Naive thymus-derived CD4-positive, alpha-beta T cell (primary cell): ENCODE results near the gene RDH13. TPM values are rescaled to one million over a fixed set of nuclear protein-coding genes. Genes with fewer than 3 reads are reported as not detected.

Experiments used
- ATAC-seq: fragments of 150-1000 bp; cut with Tn5 transposase; 2 replicates; pipeline ENCODE4 v1.10.0; 2021; ENCODE audit warnings: mild to moderate bottlenecking, moderate library complexity
- CTCF ChIA-PET: fragments of 350-600 bp; sonication (Branson Sonifier 250); formaldehyde crosslinking; loops from one replicate; lab custom pipeline; 2021; ENCODE audit warnings: antibody characterized with exemption; lab: Charles Lee
- POLR2A ChIA-PET: fragments of 350-600 bp; sonication (Branson Sonifier 250); formaldehyde crosslinking; loops from one replicate; lab custom pipeline; 2021; ENCODE audit warnings: antibody characterized with exemption, inconsistent platforms; lab: Charles Lee
- DNase-seq, 9 donors: peaks; one replicate each; pipeline versions ENCODE4 v3.0.0 to v3.0.0-alpha.2; 2020 to 2022; ENCODE audit warnings: mixed read lengths in 1 of 9
- H3K27ac ChIP-seq: one replicate; pipeline ENCODE4 v1.7.0; 2013; ENCODE audit warnings: mild to moderate bottlenecking, low read depth, low read length, moderate library complexity
- H3K27me3 ChIP-seq, 2 donors: one replicate each; pipeline ENCODE4 v1.7.0; 2013; ENCODE audit warnings: low read length in 2 of 2, mild to moderate bottlenecking in 2 of 2, moderate library complexity in 2 of 2; ENCODE audit not compliant: control insufficient read depth in 2 of 2, insufficient read depth in 2 of 2
- H3K36me3 ChIP-seq, 3 experiments: 1 replicate in 2 of 3; 2 replicates in 1 of 3; pipeline ENCODE4 v1.7.0; 2013; ENCODE audit warnings: low read length in 3 of 3, mild to moderate bottlenecking in 3 of 3, moderate library complexity in 1 of 3; ENCODE audit not compliant: insufficient read depth in 3 of 3, control insufficient read depth in 2 of 3
- H3K4me1 ChIP-seq, 2 donors: one replicate each; pipeline ENCODE4 v1.7.0; 2013; ENCODE audit warnings: low read length in 2 of 2, mild to moderate bottlenecking in 2 of 2, moderate library complexity in 1 of 2; ENCODE audit not compliant: control insufficient read depth in 2 of 2, insufficient read depth in 2 of 2
- H3K4me3 ChIP-seq: 2 replicates; pipeline ENCODE4 v1.7.0; 2013; ENCODE audit warnings: mild to moderate bottlenecking, low read length
- H3K9me3 ChIP-seq, 3 experiments: 1 replicate in 2 of 3; 2 replicates in 1 of 3; pipeline ENCODE4 v1.7.0; 2013; ENCODE audit warnings: low read length in 3 of 3; ENCODE audit not compliant: control insufficient read depth in 2 of 3
- H3K27ac Mint-ChIP-seq, 9 donors: one replicate each; pipeline ENCODE4 v1.8.0; 2020 to 2022; ENCODE audit warnings: mixed read lengths in 9 of 9, mild to moderate bottlenecking in 8 of 9, moderate library complexity in 5 of 9, inconsistent platforms in 2 of 9
- H3K27me3 Mint-ChIP-seq, 5 donors: one replicate each; pipeline ENCODE4 v1.8.0; 2021 to 2022; ENCODE audit warnings: mixed read lengths in 5 of 5, mild to moderate bottlenecking in 1 of 5
- H3K36me3 Mint-ChIP-seq, 5 donors: one replicate each; pipeline ENCODE4 v1.8.0; 2020 to 2022; ENCODE audit warnings: mixed read lengths in 5 of 5, mild to moderate bottlenecking in 3 of 5, inconsistent platforms in 1 of 5
- H3K4me1 Mint-ChIP-seq, 7 donors: one replicate each; pipeline ENCODE4 v1.8.0; 2020 to 2022; ENCODE audit warnings: mixed read lengths in 7 of 7, mild to moderate bottlenecking in 3 of 7, inconsistent platforms in 1 of 7
- H3K4me3 Mint-ChIP-seq, 10 donors: one replicate each; pipeline ENCODE4 v1.8.0; 2020 to 2022; ENCODE audit warnings: mild to moderate bottlenecking in 10 of 10, mixed read lengths in 10 of 10, moderate library complexity in 6 of 10, inconsistent platforms in 2 of 10
- H3K9me3 Mint-ChIP-seq, 11 donors: one replicate each; pipeline ENCODE4 v1.8.0; 2020 to 2022; ENCODE audit warnings: mixed read lengths in 11 of 11, mild to moderate bottlenecking in 4 of 11, inconsistent platforms in 1 of 11, moderate library complexity in 1 of 11
- intact Hi-C, 2 donors: fragments of 100-400 bp; cut with micrococcal nuclease; formaldehyde crosslinking; loops; one replicate each; pipeline ENCODE4 v1.15.1; 2023
- polyA plus RNA-seq, 2 donors: library from polyadenylated mRNA; unstranded; fragments of 300-500 nt; fragmentation: Illumina TruSeq; gene quantifications; one replicate each; pipeline ENCODE4 v1.2.3, GENCODE V29; 2021
- total RNA-seq, 6 experiments: library from RNA in 5 of 6; stranded (reverse) in 5 of 6; gene quantifications; 1 replicate in 5 of 6; 2 replicates in 1 of 6; pipeline ENCODE4 v1.2.3 and lab custom pipeline; 2021 to 2026

Gene RDH13
- total and polyA plus RNA-seq, 7 experiments from 2014 or later = 9.4 to 24.8 (median 19.0) TPM

GRCh38 chr19:55083004-55083850 lies 20.3 kb upstream of the RDH13 start:
- ATAC-seq = no peak
- no peak for DNase-seq
- no peaks in the 10 kb centered on the region for H3K9me3 ChIP-seq
- Mint-ChIP-seq H3K9me3 (peaks cover 0 to 4% (median 0%) of the 10 kb centered on the region in 11 donors), H3K4me3 (peak overlapping the region in 8 of 10 donors; percentile 21 to 89 (median 81)), H3K27me3 (peaks cover 43 to 54% (median 51%) of the 10 kb centered on the region in 5 donors), H3K4me1 (peaks cover 24 to 44% (median 32%) of the 10 kb centered on the region in 7 donors), H3K36me3 (peaks cover 0 to 17% (median 0%) of the 10 kb centered on the region in 5 donors), H3K27ac (peak overlapping the region in 1 of 9 donors; percentile 71)
- intact Hi-C loops = loop anchor here in 1 of 2 donors (5.0 to 10.0 kb wide), 3 partner anchors 79 to 201 kb away; partner anchors contain the start of gene PPP6R1
- peaks cover 22 to 31% of the 10 kb centered on the region in 2 donors for H3K4me1 ChIP-seq
- no peaks in the 10 kb centered on the region for H3K36me3 ChIP-seq
- no peak overlapping the region for H3K27ac ChIP-seq
- POLR2A ChIA-PET = no interaction called here
- H3K27me3 ChIP-seq = peaks cover 0 to 14% of the 10 kb centered on the region in 2 donors
- CTCF ChIA-PET = no interaction called here
- no peak overlapping the region for H3K4me3 ChIP-seq

- Mint-ChIP-seq H3K4me1 (peaks cover 14 to 34% (median 22%) of the 10 kb centered on the region in 7 donors), H3K36me3 (peaks cover 0 to 11% (median 0%) of the 10 kb centered on the region in 5 donors), H3K27ac (peak overlapping the region in 4 of 9 donors; percentile 4 to 82 (median 64)), H3K27me3 (peaks cover 37 to 44% (median 41%) of the 10 kb centered on the region in 5 donors), H3K4me3 (peak overlapping the region; percentile 45 to 89 (median 81)), H3K9me3 (peaks cover 0 to 4% (median 0%) of the 10 kb centered on the region in 11 donors)
- Histone ChIP-seq H3K27ac (no peak overlapping the region), H3K27me3 (peaks cover 0 to 12% of the 10 kb centered on the region in 2 donors), H3K4me1 (peaks cover 14 to 21% of the 10 kb centered on the region in 2 donors), H3K4me3 (peak overlapping the region; percentile 53), H3K36me3 (no peaks in the 10 kb centered on the region), H3K9me3 (no peaks in the 10 kb centered on the region)
- intact Hi-C loops = loop anchor here in 1 of 2 donors (5.0 to 10.0 kb wide), 3 partner anchors 80 to 200 kb away; partner anchors contain the start of gene PPP6R1
- ChIA-PET CTCF (no interaction called here), POLR2A (interaction anchor here (1.1 kb wide), 1 partner anchor 19 kb away, joined by 3 read pairs; the partner anchor contains the start of gene RDH13)
- DNase-seq (peak in 4 of 9 donors; percentile 30 to 60 (median 38)), ATAC-seq (peak; percentile 13)
These were observed 19.3 kb upstream of the RDH13 start for GRCh38 chr19:55082020-55082851.

DNA sequence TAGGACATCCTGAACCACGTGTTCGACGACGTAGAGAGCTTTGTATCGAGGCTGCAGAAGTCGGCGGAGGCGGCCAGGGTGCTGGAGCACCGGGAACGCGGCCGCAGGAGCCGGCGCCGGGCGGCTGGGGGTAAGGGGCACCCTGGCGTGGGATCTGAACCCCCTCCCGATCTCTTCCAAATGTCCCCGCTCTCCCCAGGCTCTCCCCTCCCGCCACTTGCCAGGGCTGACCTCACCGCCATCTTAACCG lies 18.7 kb upstream of the RDH13 start:
- ChIA-PET POLR2A (interaction anchor here (1.1 kb wide), 1 partner anchor 19 kb away, joined by 3 read pairs; the partner anchor contains the start of gene RDH13), CTCF (no interaction called here)
- Histone ChIP-seq H3K27ac (no peak overlapping the region), H3K4me1 (peaks cover 10 to 16% of the 10 kb centered on the region in 2 donors), H3K27me3 (peaks cover 0 to 12% of the 10 kb centered on the region in 2 donors), H3K36me3 (no peaks in the 10 kb centered on the region), H3K4me3 (peak overlapping the region; percentile 53), H3K9me3 (no peaks in the 10 kb centered on the region)
- peaks cover 39 to 44% (median 43%) of the 10 kb centered on the region in 5 donors for H3K27me3 Mint-ChIP-seq
- peak overlapping the region in 2 of 9 donors; percentile 38 to 96 for H3K27ac Mint-ChIP-seq
- H3K9me3 Mint-ChIP-seq = peaks cover 0 to 4% (median 0%) of the 10 kb centered on the region in 11 donors
- peaks cover 0 to 10% (median 0%) of the 10 kb centered on the region in 5 donors for H3K36me3 Mint-ChIP-seq
- DNase-seq (no peak), ATAC-seq (no peak)
- H3K4me1 Mint-ChIP-seq = peaks cover 12 to 30% (median 20%) of the 10 kb centered on the region in 7 donors
- intact Hi-C loops = loop anchor here (1.0 to 10.0 kb wide), 8 partner anchors 18 to 617 kb away; partner anchors contain the start of genes PPP1R12C (in 2 of the 2), RDH13 (in 2 of the 2) and PPP6R1 (in 1 of the 2)
- peak overlapping the region; percentile 78 to 92 (median 86) for H3K4me3 Mint-ChIP-seq

GRCh38 chr19:55080968-55081769 lies 18.2 kb upstream of the RDH13 start:
- peaks cover 0 to 10% (median 0%) of the 10 kb centered on the region in 5 donors for H3K36me3 Mint-ChIP-seq
- peaks cover 12 to 30% (median 20%) of the 10 kb centered on the region in 7 donors for H3K4me1 Mint-ChIP-seq
- H3K27ac Mint-ChIP-seq = peak overlapping the region in 6 of 9 donors; percentile 56 to 96 (median 66)
- POLR2A ChIA-PET = interaction anchor here (1.5 kb wide), 1 partner anchor 18 kb away, joined by 4 read pairs; the partner anchor contains the start of gene RDH13
- H3K27me3 Mint-ChIP-seq = peaks cover 38 to 47% (median 46%) of the 10 kb centered on the region in 5 donors
- Histone ChIP-seq H3K36me3 (no peaks in the 10 kb centered on the region), H3K9me3 (no peaks in the 10 kb centered on the region), H3K27me3 (peaks cover 0 to 12% of the 10 kb centered on the region in 2 donors), H3K4me1 (peaks cover 10 to 15% of the 10 kb centered on the region in 2 donors), H3K4me3 (peak overlapping the region; percentile 53), H3K27ac (peak overlapping the region; percentile 2)
- H3K9me3 Mint-ChIP-seq = peaks cover 0 to 4% (median 0%) of the 10 kb centered on the region in 11 donors
- CTCF ChIA-PET = no interaction called here
- DNase-seq = peak; percentile 70 to 96 (median 79)
- peak; percentile 93 for ATAC-seq
- H3K4me3 Mint-ChIP-seq = peak overlapping the region; percentile 78 to 92 (median 86)
- intact Hi-C loops = loop anchor here (1.0 to 10.0 kb wide), 8 partner anchors 18 to 616 kb away; partner anchors contain the start of genes PPP1R12C (in 2 of the 2), RDH13 (in 2 of the 2) and PPP6R1 (in 1 of the 2)

GRCh38 chr19:55080121-55080967 lies 17.4 kb upstream of the RDH13 start:
- Mint-ChIP-seq H3K27me3 (peaks cover 29 to 44% (median 41%) of the 10 kb centered on the region in 5 donors), H3K36me3 (peaks cover 0 to 10% (median 0%) of the 10 kb centered on the region in 5 donors), H3K4me3 (peak overlapping the region; percentile 78 to 92 (median 86)), H3K9me3 (peaks cover 0 to 4% (median 0%) of the 10 kb centered on the region in 11 donors), H3K27ac (peak overlapping the region in 6 of 9 donors; percentile 56 to 96 (median 66)), H3K4me1 (peaks cover 12 to 30% (median 20%) of the 10 kb centered on the region in 7 donors)
- peak overlapping the region; percentile 53 for H3K4me3 ChIP-seq
- no peaks in the 10 kb centered on the region for H3K9me3 ChIP-seq
- H3K4me1 ChIP-seq = peaks cover 10 to 15% of the 10 kb centered on the region in 2 donors
- intact Hi-C loops = loop anchor here (2.0 to 10.0 kb wide), 5 partner anchors 36 to 616 kb away; partner anchors contain the start of genes PPP1R12C (in 1 of the 2) and PPP6R1 (in 1 of the 2)
- ATAC-seq (peak; percentile 66), DNase-seq (peak in 7 of 9 donors; percentile 40 to 81 (median 53))
- H3K36me3 ChIP-seq = no peaks in the 10 kb centered on the region
- POLR2A ChIA-PET = interaction anchor here (0.8 to 1.5 kb wide), 2 partner anchors 17 to 177 kb away, joined by 3 to 4 read pairs; partner anchors contain the start of gene RDH13
- peaks cover 0 to 9% of the 10 kb centered on the region in 2 donors for H3K27me3 ChIP-seq
- no peak overlapping the region for H3K27ac ChIP-seq
- CTCF ChIA-PET = no interaction called here
